RWPE1 (cell line): Measurements from ENCODE around the gene NRXN3.

Experiments
- CTCF ChIA-PET: fragments of 350-600 bp; sonication (Branson Sonifier 250); formaldehyde crosslinking; extraction: SDS; loops from one replicate; lab custom pipeline; 2021; lab: Yijun Ruan, JAX
- POLR2A ChIA-PET: fragments of 400-600 bp; formaldehyde crosslinking; extraction: SDS; loops from one replicate; lab custom pipeline; 2020; ENCODE audit warnings: antibody characterized with exemption; ENCODE audit not compliant: low non-redundant PET; lab: Yijun Ruan, JAX
- DNase-seq: peaks from one replicate; pipeline ENCODE4 v3.0.0; 2012; ENCODE audit warnings: low spot score
- H3K27ac ChIP-seq: fragments of 450-650 bp; 2 replicates; pipeline ENCODE4 v1.5.1; 2017
- TF ChIP-seq, protein P1 (sequence below): fragments of 450-650 bp; conservative IDR thresholded peaks from 2 replicates; pipeline ENCODE4 v1.5.1; 2017; ENCODE audit warnings: low read depth, mild to moderate bottlenecking

The NRXN3 gene

DNA sequence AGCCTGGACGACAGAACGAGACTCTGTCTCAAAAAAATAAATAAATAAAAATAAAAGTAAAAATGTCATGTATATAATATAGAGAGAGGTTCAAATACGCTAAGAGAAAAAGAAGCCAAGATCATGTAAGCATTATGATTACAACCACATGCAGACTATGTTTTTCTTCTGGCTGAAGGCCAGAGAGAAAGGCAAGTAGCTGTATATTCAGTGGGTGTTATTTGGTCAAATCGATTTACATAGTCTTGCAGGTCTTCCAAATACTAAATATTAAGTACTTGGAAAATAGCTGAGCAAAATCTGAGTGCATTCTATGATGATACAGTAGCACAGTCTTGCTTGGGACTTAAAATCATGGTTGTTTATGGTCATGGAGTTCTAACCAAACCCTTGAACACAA, 1283.1 kb downstream of the NRXN3 start:
- no peak overlapping the region for H3K27ac ChIP-seq
- no peak for DNase-seq
- POLR2A ChIA-PET: no interaction called here
- TF ChIP-seq, protein P1, sequence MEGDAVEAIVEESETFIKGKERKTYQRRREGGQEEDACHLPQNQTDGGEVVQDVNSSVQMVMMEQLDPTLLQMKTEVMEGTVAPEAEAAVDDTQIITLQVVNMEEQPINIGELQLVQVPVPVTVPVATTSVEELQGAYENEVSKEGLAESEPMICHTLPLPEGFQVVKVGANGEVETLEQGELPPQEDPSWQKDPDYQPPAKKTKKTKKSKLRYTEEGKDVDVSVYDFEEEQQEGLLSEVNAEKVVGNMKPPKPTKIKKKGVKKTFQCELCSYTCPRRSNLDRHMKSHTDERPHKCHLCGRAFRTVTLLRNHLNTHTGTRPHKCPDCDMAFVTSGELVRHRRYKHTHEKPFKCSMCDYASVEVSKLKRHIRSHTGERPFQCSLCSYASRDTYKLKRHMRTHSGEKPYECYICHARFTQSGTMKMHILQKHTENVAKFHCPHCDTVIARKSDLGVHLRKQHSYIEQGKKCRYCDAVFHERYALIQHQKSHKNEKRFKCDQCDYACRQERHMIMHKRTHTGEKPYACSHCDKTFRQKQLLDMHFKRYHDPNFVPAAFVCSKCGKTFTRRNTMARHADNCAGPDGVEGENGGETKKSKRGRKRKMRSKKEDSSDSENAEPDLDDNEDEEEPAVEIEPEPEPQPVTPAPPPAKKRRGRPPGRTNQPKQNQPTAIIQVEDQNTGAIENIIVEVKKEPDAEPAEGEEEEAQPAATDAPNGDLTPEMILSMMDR: no peak
- CTCF ChIA-PET: interaction anchor here (0.6 kb wide), 1 partner anchor 386 kb away, joined by 3 read pairs; no protein-coding TSS in a partner anchor

DNA sequence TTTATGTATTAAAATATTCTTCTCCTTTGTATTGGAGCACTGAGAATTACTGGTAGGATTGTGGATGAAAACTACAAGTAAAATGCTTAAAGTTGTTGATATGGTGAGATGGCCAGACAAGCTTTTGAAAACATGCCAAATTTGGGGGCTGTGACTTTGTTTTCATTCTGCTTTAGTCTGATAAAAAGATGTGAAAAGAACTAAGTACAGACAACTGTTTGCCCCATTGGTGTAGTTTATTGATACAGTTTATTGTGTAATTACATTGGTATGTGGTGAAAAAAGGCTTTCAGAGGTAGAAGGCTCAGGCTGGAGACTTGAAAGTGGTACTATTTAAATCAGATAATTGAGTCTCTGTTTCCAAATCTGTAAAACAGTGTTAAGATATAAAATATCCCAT, 1294.3 kb downstream of the NRXN3 start:
- H3K27ac ChIP-seq: no peak overlapping the region
- DNase-seq: no peak
- TF ChIP-seq, protein P1: no peak
- ChIA-PET POLR2A (no interaction called here), CTCF (no interaction called here)

DNA sequence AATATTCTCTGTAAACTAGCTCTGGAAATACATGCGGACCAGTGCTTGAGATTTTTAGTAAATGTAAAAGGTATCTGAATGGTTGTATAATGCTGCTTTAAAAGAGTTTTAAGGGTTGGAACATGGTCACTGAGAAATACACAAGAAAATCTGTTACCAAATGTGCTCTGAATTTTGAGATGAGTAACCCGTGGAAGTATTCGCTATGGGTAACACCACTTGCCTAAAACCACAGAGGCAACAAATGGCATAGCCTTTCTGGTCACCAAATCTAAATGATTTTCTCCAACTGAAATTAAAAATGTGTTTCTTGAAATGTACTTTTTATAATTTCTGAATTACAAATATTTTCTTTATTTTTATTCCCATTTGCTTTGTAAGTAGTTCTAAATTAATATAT, 1295.5 kb downstream of the NRXN3 start:
- TF ChIP-seq, protein P1: no peak
- no peak overlapping the region for H3K27ac ChIP-seq
- POLR2A ChIA-PET: no interaction called here
- CTCF ChIA-PET: interaction anchor here (0.5 kb wide), 1 partner anchor 15 kb away, joined by 6 read pairs; no protein-coding TSS in a partner anchor
- DNase-seq: no peak

DNA sequence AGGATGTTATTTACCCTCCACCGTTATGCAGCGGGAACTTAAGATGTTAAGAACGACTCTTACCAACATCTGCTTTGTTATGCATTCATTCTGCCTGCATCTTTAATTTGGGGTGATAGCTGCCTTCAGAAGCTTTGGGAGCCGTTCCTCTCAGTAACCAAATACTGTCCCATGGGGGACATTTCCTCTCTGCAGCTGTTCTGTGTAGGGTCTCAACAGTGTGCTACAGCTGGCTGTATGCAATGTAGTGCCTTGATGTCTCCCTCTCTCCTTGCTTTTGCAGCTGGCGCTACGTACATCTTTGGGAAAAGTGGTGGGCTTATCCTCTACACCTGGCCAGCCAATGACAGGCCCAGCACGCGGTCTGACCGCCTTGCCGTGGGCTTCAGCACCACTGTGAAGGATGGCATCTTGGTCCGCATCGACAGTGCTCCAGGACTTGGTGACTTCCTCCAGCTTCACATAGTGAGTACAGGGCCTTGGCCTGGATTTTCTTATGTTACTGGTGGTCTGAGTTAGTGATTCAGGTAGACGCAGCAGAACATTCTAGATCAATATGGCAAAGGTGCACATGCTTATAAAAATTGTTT, 1296.9 kb downstream of the NRXN3 start:
- H3K27ac ChIP-seq: no peak overlapping the region
- TF ChIP-seq, protein P1: no peak
- DNase-seq: no peak
- ChIA-PET CTCF (interaction anchor here (0.6 kb wide), 1 partner anchor 552 kb away, joined by 4 read pairs; no protein-coding TSS in a partner anchor), POLR2A (no interaction called here)

DNA sequence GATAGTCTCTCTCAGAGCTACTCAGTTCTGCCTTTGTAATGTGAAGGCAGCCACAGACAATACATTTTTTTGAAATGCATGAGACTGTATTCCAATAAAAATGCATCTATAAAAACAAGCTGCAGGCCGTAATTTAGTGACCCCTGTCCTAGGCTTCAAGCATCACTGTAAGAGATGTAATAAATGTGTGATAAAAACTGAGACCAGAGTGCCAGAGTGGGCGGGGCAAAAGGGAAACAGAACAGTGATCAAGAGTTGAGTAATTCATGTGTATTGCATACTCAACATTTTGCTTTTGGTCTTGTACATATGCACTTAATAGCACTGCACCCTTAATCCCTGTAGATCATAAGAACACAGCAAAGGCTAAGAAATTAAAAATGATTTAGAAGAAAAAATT, 1297.7 kb downstream of the NRXN3 start:
- TF ChIP-seq, protein P1: no peak
- ChIA-PET CTCF (no interaction called here), POLR2A (no interaction called here)
- no peak for DNase-seq
- H3K27ac ChIP-seq: no peak overlapping the region

DNA sequence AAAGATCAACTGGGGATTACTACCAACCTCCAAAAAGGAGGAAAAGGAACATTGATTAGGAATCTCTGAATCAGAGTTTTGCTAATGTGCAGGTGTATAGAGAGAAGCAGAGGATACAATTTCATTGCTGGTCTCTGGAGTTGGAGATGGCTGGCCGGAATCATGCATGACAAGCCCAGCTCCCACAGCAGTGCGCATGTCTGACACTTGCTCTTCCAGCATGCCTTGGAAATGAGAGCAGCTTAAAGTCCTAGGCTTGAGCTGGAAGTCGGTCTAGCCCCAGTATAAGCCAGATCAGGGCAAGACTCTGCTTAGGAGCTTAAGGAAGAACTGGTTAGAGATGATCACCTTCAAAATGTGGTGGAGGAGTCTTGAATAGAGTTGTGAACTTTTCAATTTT, 1298.3 kb downstream of the NRXN3 start:
- DNase-seq: no peak
- CTCF ChIA-PET: no interaction called here
- POLR2A ChIA-PET: no interaction called here
- TF ChIP-seq, protein P1: no peak
- no peak overlapping the region for H3K27ac ChIP-seq

DNA sequence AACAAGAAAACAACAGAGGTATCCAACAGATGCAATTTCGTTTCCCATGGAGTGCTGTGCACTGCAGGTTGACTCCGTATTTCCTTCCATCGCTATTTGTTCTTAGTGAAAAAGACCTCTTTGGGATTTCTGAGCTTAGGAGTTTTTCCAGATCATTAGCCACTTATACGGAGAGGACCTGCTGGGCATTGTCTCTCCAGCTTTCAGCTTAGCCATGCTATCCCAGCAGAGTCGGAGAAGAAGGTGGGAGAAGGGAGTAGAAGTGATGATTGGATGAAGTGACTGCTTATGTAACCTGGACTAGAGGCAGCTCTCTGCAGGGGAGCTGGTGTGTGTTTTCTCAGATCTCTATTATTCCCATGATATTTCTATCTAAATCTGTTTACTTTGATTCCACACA, 1303.5 kb downstream of the NRXN3 start:
- TF ChIP-seq, protein P1: no peak
- ChIA-PET POLR2A (no interaction called here), CTCF (no interaction called here)
- DNase-seq: no peak
- no peak overlapping the region for H3K27ac ChIP-seq
